ENCODE results near the gene BAG1. TPM values are rescaled to one million over a fixed set of nuclear protein-coding genes. Genes with fewer than 3 reads are reported as not detected.

The BAG1 gene
- total and polyA plus RNA-seq, 2 of the 13 experiments (the other 11 are each of a cell fraction or from before 2014, with no cell fraction given), result 23.1 to 59.5 TPM

GRCh38 chr9:33264473-33265177 lies at the start of gene BAG1, which contains the start of gene CHMP5 (continued):
- TF ChIP-seq DRAP1 (CRISPR knock-in tag; IDR thresholded peaks at IDR 0.05) (peak; percentile 86), SNAPC2 (CRISPR knock-in tag; IDR thresholded peaks at IDR 0.05) (no peak), ATF7 (IDR thresholded peaks at IDR 0.05) (no peak), ATF7 (CRISPR knock-in tag; IDR thresholded peaks at IDR 0.05) (no peak), MLXIP (CRISPR knock-in tag; IDR thresholded peaks at IDR 0.05; ENCODE audit: borderline replicate concordance) (no peak), ZNF101 (CRISPR knock-in tag; IDR thresholded peaks at IDR 0.05; ENCODE audit: borderline replicate concordance, low read depth) (no peak), ZNF234 (CRISPR knock-in tag; conservative IDR thresholded peaks at IDR 0.05) (no peak), ZNF503 (CRISPR knock-in tag; IDR thresholded peaks at IDR 0.05) (no peak), RELA (CRISPR knock-in tag; IDR thresholded peaks at IDR 0.05) (no peak), ZNF138 (CRISPR knock-in tag; IDR thresholded peaks at IDR 0.05; ENCODE audit: low read depth) (peak; percentile 59; the same call in 1 of the 2 replicates), ZZZ3 (CRISPR knock-in tag; IDR thresholded peaks at IDR 0.05; ENCODE audit: borderline replicate concordance) (no peak), JDP2 (CRISPR knock-in tag; IDR thresholded peaks at IDR 0.05; ENCODE audit: borderline replicate concordance) (no peak), RORA (CRISPR knock-in tag; IDR thresholded peaks at IDR 0.05) (no peak), POLR2AphosphoS5 (IDR thresholded peaks at IDR 0.05; ENCODE audit: low read depth, low read length) (peak; percentile 82), ZNF142 (CRISPR knock-in tag; IDR thresholded peaks at IDR 0.05) (no peak), YEATS2 (CRISPR knock-in tag; IDR thresholded peaks at IDR 0.05; ENCODE audit: borderline replicate concordance) (peak; percentile 71; the same call in 1 of the 2 replicates), SETDB1 (CRISPR knock-in tag; IDR thresholded peaks at IDR 0.05; ENCODE audit: borderline replicate concordance) (no peak), MAF1 (CRISPR knock-in tag; IDR thresholded peaks at IDR 0.05; ENCODE audit: borderline replicate concordance) (0 out of 2 replicates have a peak, but pooled peaks have one; percentile 7)

All from HepG2 (cell line).